K562 (cell line): Measurements from ENCODE around the gene CENPA. TPM values are rescaled to one million over a fixed set of nuclear protein-coding genes. Genes with fewer than 3 reads are reported as not detected.

ENCODE experiments used
- ARID4B ChIP-seq: sonication (generic); formaldehyde crosslinking; IDR thresholded peaks from 2 replicates; pipeline ENCODE4 v1.8.0; 2022; ENCODE audit warnings: mild to moderate bottlenecking, missing genetic modification reagents
- CBX3 ChIP-seq, 2 experiments: IDR thresholded peaks; 1 replicate in 1 of 2; 2 replicates in 1 of 2; pipeline ENCODE4 v1.6.1; 2012; ENCODE audit warnings: inconsistent platforms in 2 of 2, low read length in 2 of 2, borderline replicate concordance in 1 of 2, control low read depth in 1 of 2
- EWSR1 ChIP-seq: fragments of 450-650 bp; IDR thresholded peaks from 2 replicates; pipeline ENCODE4 v1.6.1; 2018; ENCODE audit warnings: borderline replicate concordance, mild to moderate bottlenecking, low read depth, moderate library complexity; ENCODE audit not compliant: partially characterized antibody
- GABPB1 ChIP-seq: sonication (generic); formaldehyde crosslinking; IDR thresholded peaks from 2 replicates; pipeline ENCODE4 v1.8.0; 2022; ENCODE audit warnings: mild to moderate bottlenecking, missing genetic modification reagents
- MTA1 ChIP-seq: fragments of 450-650 bp; IDR thresholded peaks from 2 replicates; pipeline ENCODE4 v1.6.1; 2017; ENCODE audit warnings: borderline replicate concordance
- SMAD3 ChIP-seq: fragments of 450-650 bp; formaldehyde crosslinking; conservative IDR thresholded peaks from 2 replicates; pipeline ENCODE4 v1.4.0; 2020; ENCODE audit warnings: mild to moderate bottlenecking
- STAT6 ChIP-seq: sonication (generic); formaldehyde crosslinking; IDR thresholded peaks from 2 replicates; pipeline ENCODE4 v1.8.1; 2023; ENCODE audit warnings: mild to moderate bottlenecking, missing genetic modification reagents
- TRIM24 ChIP-seq, 2 experiments: fragments of 450-650 bp; IDR thresholded peaks; 2 replicates each; pipeline ENCODE4 v1.6.1; 2016
- ZBTB40 ChIP-seq, 2 experiments: fragments of 450-650 bp in 1 of 2; sonication (generic) in 1 of 2; formaldehyde crosslinking in 1 of 2; IDR thresholded peaks; 2 replicates each; pipeline versions ENCODE4 v1.7.1 to v1.9.0; 2016 to 2022; ENCODE audit warnings: inconsistent platforms in 1 of 2, mild to moderate bottlenecking in 1 of 2, missing genetic modification reagents in 1 of 2
- polyA plus RNA-seq, 8 experiments: library from polyadenylated mRNA; depleted of rRNA in 4 of 8; stranded (reverse) in 5 of 8; unstranded in 3 of 8; fragments of >200 nt; fragmentation: Nextera tagmentation in 2 of 8; fragmentation: Illumina TruSeq in 1 of 8; extraction: Ambion mirVana in 2 of 8; extraction: Trizol in 1 of 8; gene quantifications; 2 replicates each; pipeline versions ENCODE4 v1.2.1 to v1.2.3, GENCODE V29; 2011 to 2014; ENCODE audit warnings: inconsistent platforms in 1 of 8, missing spikeins in 1 of 8
- total RNA-seq, 7 experiments: library from RNA; depleted of rRNA in 6 of 7; stranded (reverse); fragments of >200 nt in 6 of 7; fragmentation: Illumina TruSeq in 2 of 7; extraction: Trizol in 2 of 7; gene quantifications; 2 replicates each; pipeline versions ENCODE4 v1.2.1 to v1.2.3, GENCODE V29; 2011 to 2021; ENCODE audit warnings: low replicate concordance in 1 of 7

Gene CENPA
- total and polyA plus RNA-seq, 9 of the 15 experiments (the other 6 are each of a cell fraction or from before 2014, with no cell fraction given): 11.3 to 61.7 (median 44.7) TPM

GRCh38 chr2:26785431-26786206 is at the start of gene CENPA (continued):
- TF ChIP-seq ZBTB40 (IDR thresholded peaks at IDR 0.05): 0 out of 2 replicates have a peak, but pooled peaks have one; percentile 29
- no peak for TF ChIP-seq ZBTB40 (CRISPR knock-in tag; IDR thresholded peaks at IDR 0.05)
- 0 out of 2 replicates have a peak, but pooled peaks have one; percentile 40 for TF ChIP-seq SMAD3
- 0 out of 2 replicates have a peak, but pooled peaks have one; percentile 41 for TF ChIP-seq STAT6 (CRISPR knock-in tag)
- peak in 1 of 2 experiments; percentile 84; a peak in 2 of 3 replicates for TF ChIP-seq CBX3 (IDR thresholded peaks at IDR 0.05; ENCODE audit: borderline replicate concordance in 1 of 2, low read length in 2 of 2)
- peak; percentile 63 for TF ChIP-seq ARID4B (CRISPR knock-in tag)
- TF ChIP-seq EWSR1: no peak
- TF ChIP-seq TRIM24 (IDR thresholded peaks at IDR 0.05): peak in 1 of 2 experiments; percentile 27; a peak in 1 of 4 replicates
- no peak for TF ChIP-seq MTA1
- peak; percentile 55; the same call in 1 of the 2 replicates for TF ChIP-seq GABPB1 (CRISPR knock-in tag)
